Neutrophil (primary cell): Measurements from ENCODE around the gene TSPAN11.

Experiments
- H3K27ac ChIP-seq: fragments of 200-600 bp; sonication (generic); 2 replicates; pipeline ENCODE4 v1.5.1; 2016; ENCODE audit warnings: mild to moderate bottlenecking, moderate library complexity
- H3K27me3 ChIP-seq: fragments of 200-600 bp; sonication (generic); 2 replicates; pipeline ENCODE4 v1.6.0; 2016; ENCODE audit warnings: mild to moderate bottlenecking
- H3K36me3 ChIP-seq: fragments of 200-600 bp; sonication (generic); 2 replicates; pipeline ENCODE4 v1.5.1; 2017
- H3K4me1 ChIP-seq, 2 experiments: fragments of 200-600 bp in 1 of 2; sonication (generic) in 1 of 2; 1 replicate in 1 of 2; 2 replicates in 1 of 2; pipeline versions ENCODE4 v1.5.1 to v1.6.1; 2013 to 2016; ENCODE audit warnings: low read depth in 1 of 2, low read length in 1 of 2, mild to moderate bottlenecking in 1 of 2, moderate library complexity in 1 of 2; ENCODE audit not compliant: control insufficient read depth in 1 of 2, insufficient read depth in 1 of 2
- H3K4me3 ChIP-seq, 2 experiments: fragments of 200-600 bp in 1 of 2; sonication (generic) in 1 of 2; 1 replicate in 1 of 2; 2 replicates in 1 of 2; pipeline ENCODE4 v1.5.1; 2013 to 2016; ENCODE audit warnings: low read depth in 1 of 2, low read length in 1 of 2, mild to moderate bottlenecking in 1 of 2, moderate library complexity in 1 of 2
- H3K9me3 ChIP-seq: fragments of 200-600 bp; sonication (generic); 2 replicates; pipeline ENCODE4 v1.5.1; 2016
- CTCF ChIP-seq: fragments of 200-600 bp; sonication (generic); IDR thresholded peaks from 2 replicates; pipeline ENCODE4 v1.5.1; 2016; ENCODE audit warnings: antibody characterized with exemption

Gene TSPAN11

GRCh38 chr12:30999011-30999410, 72.5 kb downstream of the TSPAN11 start:
- Histone ChIP-seq H3K4me1 (no peaks in the 10 kb centered on the region), H3K27ac (no peak overlapping the region), H3K36me3 (no peaks in the 10 kb centered on the region), H3K27me3 (no peaks in the 10 kb centered on the region), H3K4me3 (no peak overlapping the region), H3K9me3 (no peaks in the 10 kb centered on the region)
- no peak for TF ChIP-seq CTCF

GRCh38 chr12:30999723-31000122, 73.2 kb downstream of the TSPAN11 start:
- Histone ChIP-seq H3K36me3 (no peaks in the 10 kb centered on the region), H3K27me3 (no peaks in the 10 kb centered on the region), H3K4me3 (no peak overlapping the region), H3K27ac (no peak overlapping the region), H3K9me3 (no peaks in the 10 kb centered on the region), H3K4me1 (no peaks in the 10 kb centered on the region)
- TF ChIP-seq CTCF = no peak

- TF ChIP-seq CTCF = no peak
- H3K36me3 ChIP-seq = no peaks in the 10 kb centered on the region
These were observed 74.2 kb downstream of the TSPAN11 start for GRCh38 chr12:31000751-31001150.

GRCh38 chr12:31001581-31002360, 75.2 kb downstream of the TSPAN11 start:
- no peak overlapping the region for H3K27ac ChIP-seq
- H3K36me3 ChIP-seq = no peaks in the 10 kb centered on the region
- no peaks in the 10 kb centered on the region for H3K27me3 ChIP-seq
- H3K4me1 ChIP-seq = no peaks in the 10 kb centered on the region
- H3K9me3 ChIP-seq = no peaks in the 10 kb centered on the region
- H3K4me3 ChIP-seq = no peak overlapping the region
- TF ChIP-seq CTCF = no peak

More at GRCh38 chr12:31000751-31001150, 74.2 kb downstream of the TSPAN11 start:
- Histone ChIP-seq H3K4me1 (no peaks in the 10 kb centered on the region), H3K27ac (no peak overlapping the region), H3K9me3 (no peaks in the 10 kb centered on the region), H3K27me3 (no peaks in the 10 kb centered on the region), H3K4me3 (no peak overlapping the region)

- no peaks in the 10 kb centered on the region for H3K4me1 ChIP-seq
- H3K27me3 ChIP-seq = no peaks in the 10 kb centered on the region
- TF ChIP-seq CTCF = no peak
- H3K36me3 ChIP-seq = no peaks in the 10 kb centered on the region
- H3K27ac ChIP-seq = no peak overlapping the region
- H3K4me3 ChIP-seq = no peak overlapping the region
- no peaks in the 10 kb centered on the region for H3K9me3 ChIP-seq
These were observed 75.8 kb downstream of the TSPAN11 start for GRCh38 chr12:31002361-31002725.
